Measurements from ENCODE around the gene KAZALD1.

The KAZALD1 gene

DNA sequence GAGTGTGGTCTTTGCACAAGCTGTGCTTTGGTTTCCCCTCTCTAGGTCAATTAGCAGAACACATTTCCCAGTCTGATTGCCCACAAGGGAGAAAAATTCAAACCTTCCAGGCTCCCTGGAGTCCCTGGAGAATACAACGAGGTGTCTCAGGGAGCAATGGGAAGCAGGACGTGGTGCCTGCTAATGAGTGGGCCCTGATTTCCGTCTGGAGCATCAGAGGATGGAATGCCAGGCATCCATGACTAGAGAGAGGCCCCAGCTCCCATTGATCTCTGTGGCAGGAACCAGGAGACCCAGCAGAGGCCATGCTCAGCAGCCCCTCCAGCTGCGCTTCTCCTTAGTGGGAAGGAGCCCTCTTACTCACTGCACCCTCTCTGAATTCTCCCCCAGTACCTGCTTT is 36.1 kb downstream of the KAZALD1 start:
- DNase-seq, result no peak

DNA sequence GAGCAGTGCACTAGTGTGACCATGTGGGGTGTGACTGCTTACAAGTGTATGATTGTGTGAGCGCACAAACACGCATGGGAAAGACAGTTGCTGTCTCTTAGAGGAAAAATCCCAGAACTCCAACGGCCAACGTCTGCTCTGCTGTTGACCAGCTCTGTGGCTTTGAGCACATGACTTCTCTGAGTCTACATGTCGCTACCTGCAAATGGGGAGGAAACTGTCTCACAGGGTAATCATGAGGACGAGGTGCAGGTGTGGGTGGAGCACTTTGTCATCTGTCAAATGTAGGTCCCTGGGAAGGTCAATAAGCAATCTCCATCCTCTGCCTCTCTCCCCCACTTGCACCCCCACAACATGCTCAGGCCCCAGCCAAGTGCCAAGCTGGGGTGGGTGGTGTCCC is 38.1 kb downstream of the KAZALD1 start:
- DNase-seq, result no peak

DNA sequence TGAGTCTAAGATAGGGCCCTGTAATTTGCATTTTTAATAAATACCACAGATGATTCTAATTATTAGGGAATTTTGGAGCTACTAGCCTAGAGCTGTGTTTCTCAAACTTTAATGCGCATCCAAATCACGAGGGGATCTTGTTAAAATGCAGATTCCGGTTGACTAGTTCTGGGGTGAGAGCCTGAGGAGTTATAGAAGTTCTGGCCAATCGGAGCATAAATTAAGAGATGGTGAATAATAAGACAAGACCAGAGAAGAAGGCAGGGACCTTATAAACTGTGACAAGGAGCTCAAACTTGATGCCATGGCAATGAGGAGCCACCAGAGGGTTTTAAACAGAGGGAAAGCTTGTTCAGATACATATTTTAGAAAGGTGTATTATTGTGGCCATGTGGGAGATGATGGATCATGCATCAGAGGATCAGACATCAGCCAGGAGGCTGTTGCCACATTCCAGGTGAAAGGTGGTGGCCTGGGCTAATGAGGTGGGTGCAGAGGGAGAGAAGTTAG is 39.6 kb downstream of the KAZALD1 start:
- no peak for DNase-seq

DNA sequence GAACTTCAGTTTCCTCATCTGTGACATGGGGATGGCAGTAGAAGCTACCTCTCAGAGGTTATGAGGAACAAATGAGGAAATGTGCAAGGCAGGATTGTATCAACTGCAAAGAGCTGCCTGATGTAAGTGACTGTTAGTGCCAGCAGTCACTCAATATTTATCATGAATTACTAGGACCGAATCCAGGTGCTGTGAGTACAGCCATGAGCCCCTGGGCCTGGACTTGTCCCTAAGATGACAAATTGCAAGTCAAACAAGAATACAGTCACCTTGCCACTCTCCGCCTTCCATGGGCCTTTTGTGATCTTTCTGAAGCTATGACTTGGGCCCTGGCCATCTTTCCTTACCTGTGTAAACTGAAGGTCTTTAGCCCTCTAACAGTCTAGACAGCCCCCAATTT is 41.6 kb downstream of the KAZALD1 start:
- no peak for DNase-seq

DNA sequence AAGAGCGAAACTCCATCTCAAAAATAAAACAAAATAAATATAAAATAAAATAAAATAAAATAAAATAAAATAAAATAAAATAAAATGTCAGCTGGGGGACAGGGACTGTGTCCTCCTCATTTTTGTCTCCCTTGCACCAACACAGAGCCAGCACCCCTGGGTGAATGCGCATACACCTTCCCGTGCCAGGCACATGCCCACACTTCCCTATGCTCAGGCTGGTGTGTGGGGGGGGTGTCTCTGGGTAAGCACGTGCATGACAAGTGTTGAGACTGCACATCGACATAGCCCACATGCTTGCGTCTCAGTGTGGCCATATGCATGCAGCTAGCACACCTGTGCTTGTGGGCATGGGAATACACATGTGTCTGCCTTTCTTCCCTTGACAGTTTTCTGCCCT is 44.6 kb downstream of the KAZALD1 start:
- no peak for DNase-seq

DNA sequence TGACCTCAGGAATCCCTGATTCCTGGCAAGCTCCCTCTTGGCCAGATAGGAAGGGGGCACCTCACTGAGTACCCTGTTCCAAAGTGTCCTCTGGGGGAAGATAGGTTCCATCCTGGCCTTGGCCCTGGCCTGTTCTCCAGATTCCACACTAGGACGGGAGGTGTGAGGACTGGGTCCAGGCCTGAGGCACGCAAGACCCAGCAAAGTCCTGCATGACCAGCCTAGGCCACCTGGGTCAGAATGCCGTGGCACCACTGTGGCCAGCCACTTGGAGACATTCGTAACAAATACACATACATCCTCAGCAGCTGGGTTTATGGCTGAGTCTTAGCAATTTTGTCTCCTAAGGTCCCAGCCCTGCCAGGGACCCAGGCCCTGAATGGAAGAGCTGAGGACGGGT is 46.0 kb downstream of the KAZALD1 start:
- DNase-seq, result no peak

DNA sequence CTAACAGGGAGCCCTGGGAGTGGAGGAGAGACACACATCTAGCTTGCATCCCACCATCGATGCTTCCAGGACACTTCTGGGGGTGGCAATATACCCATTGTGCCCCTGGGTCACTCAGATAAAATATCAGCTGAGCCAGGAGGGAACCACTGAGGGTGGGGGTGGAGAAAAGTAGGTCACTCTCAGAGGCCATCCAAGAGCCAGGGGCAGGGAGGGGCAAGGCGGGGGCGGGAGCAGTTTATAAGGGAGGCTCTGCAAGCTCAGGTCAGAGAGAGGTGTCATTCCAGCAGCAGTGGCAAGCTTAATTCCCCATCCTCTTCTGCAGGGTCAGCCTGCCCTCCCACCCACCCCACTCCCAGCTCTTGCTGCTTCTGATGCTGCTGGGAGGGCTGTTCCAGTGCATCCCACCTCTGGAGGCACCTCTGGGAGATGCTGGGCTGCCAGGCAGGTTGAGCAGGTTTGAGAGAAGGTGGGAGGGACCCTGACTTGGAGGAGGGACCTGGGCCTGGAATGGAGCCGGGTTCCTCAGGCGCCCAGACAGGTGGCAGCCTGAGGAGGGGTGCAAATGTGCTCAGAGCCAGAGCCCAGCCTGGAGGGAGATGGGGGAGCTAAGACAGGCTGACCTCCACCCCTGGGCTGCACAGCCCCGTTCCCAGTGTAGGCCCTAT is 49.2 kb downstream of the KAZALD1 start:
- DNase-seq, result no peak

DNA sequence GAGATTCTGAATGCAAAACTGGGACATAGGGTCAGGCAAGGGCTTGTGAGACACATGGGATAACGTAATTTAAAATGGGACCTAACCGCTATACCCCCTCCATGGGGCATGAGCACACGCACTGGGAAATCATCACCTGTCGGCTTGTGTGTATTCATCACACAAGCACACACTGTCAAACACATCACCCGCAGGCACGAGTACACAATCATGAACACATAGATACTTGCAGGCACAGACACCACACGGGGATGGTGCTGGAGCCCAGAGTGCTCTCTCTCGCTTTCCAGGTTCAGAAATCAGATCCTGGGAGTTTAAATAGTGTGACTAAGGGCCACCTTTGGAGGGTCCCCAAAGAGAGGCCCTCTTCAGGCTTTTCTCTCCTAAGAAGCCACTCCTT is 49.8 kb downstream of the KAZALD1 start:
- DNase-seq, result no peak

DNA sequence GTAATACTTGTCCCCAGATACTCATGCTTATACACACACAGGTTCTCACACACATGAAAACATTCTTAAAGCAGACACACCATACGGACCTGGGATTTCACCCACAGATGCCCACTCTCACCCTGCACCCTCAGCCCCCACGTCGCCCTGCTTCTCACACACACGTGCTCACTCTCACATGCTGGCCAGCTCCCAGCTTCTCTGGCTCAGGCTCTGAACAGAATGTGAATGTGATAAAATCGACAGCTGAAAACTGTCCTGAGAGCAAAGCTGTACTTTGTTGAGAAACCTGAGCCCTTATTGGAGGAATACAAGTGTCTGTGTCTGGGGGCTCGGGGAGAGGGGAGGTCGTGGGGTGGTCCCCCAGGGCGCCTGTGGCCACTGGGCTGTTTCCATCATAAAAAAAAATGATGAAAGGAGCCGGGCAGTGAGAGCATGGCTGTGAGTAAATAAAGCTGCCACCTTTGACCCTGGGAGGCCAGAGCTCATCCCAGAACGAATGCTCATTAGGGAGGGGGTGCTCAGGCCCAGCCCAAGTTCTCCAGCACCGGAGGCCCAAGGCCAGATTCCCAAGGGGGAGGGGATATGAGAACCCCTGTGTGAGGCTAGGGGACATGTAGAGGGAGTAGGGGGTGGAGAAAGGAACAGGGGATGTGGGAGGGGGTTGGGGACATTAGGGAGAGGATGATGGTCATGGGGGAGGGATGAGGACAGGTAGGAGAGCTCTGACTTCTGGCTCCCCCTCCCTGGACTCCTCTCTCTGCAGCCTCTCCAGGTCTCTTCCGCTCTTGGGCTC is 51.2 kb downstream of the KAZALD1 start:
- DNase-seq, result no peak

DNA sequence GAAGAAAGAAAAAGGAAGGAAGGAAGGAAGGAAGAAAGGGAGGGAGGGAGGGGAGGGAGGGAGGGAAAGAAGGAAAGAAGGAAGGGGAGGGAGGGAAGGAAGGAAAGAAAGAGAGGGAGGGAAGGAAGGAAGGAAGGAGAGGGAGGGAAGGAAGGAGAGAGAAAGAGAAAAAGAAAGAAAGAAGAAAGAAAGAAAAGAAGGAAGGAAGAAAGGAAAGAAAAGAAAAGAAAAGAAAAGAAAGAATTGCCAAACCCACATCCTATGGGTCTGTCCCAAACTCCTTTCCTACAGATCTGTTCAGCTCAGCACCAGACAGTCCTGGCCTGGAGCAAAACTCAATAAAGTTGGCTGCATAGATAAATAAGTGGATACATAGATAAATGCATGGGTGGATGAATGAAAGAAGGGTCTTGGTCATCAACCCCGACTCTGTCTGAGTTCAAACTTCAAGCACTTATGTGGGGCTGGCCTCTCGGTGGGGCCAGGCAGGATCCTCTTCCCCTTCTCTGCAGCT is 52.2 kb downstream of the KAZALD1 start:
- no peak for DNase-seq

DNA sequence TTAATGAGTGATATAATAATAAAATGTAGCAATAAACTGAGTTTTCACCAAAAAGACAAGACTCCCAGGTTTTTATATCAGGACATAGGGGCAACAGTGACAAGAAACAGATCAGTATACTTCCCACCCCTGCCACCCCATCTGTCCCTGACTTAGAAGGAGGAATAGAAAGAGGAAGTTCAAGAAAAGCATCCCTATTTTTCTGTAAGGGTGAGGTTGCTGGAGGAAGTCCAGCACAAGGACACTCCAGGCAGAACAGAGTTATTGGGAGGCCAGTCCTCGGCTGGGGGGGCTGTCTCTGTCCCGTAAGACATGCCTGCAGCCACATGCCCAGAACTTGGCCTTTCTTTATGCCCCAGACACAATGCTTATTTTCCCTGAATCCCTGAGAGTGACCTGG is 52.9 kb downstream of the KAZALD1 start:
- DNase-seq, result no peak

All from central memory CD4-positive, alpha-beta T cell (primary cell).